Gastrocnemius medialis (tissue), 4 donors: Measurements from ENCODE around the gene MYO19.

Source experiments
- CTCF ChIP-seq, 5 experiments: fragments of 450-650 bp in 3 of 5; fragments of 200-600 bp in 2 of 5; sonication (generic) in 2 of 5; IDR thresholded peaks in 4 of 5; conservative IDR thresholded peaks in 1 of 5; 1 replicate in 4 of 5; 2 replicates in 1 of 5; pipeline ENCODE4 v1.5.1; 2016 to 2019; ENCODE audit warnings: antibody characterized with exemption in 5 of 5, mild to moderate bottlenecking in 3 of 5, moderate library complexity in 3 of 5
- POLR2A ChIP-seq, 2 donors: fragments of 450-650 bp; IDR thresholded peaks; one replicate each; pipeline ENCODE4 v1.6.1; 2017; ENCODE audit warnings: antibody characterized with exemption in 2 of 2, mild to moderate bottlenecking in 2 of 2, moderate library complexity in 2 of 2

DNA sequence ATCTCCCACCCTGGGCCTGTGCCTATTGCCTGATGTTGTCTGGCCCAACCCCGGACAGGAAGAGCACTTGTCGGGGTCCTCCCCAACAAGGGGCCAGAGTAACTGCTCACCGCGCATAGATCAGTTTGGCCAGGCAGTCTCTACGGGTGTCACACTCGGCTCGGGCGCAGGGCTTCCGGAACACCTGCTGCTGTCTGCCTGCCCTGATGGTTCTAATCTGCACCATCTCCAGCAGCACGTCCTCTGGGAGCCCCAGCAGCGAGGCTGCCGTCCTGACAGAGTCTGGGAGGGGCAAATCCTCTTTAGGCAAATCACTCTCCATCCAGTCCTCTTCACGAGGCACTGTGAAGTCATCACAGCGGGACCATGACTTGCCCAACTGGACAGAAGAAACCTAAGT, 24.0 kb downstream of the MYO19 start:
- TF ChIP-seq CTCF (IDR thresholded peaks at IDR 0.05 in 4 of 5, conservative IDR thresholded peaks at IDR 0.05 in 1 of 5) = no peak
- no peak for TF ChIP-seq POLR2A (IDR thresholded peaks at IDR 0.05)
